ENCODE results near the gene ATP2B3. TPM values are rescaled to one million over a fixed set of nuclear protein-coding genes. Genes with fewer than 3 reads are reported as not detected.

ATP2B3 gene
- total RNA-seq, 1 donor: not detected

DNA sequence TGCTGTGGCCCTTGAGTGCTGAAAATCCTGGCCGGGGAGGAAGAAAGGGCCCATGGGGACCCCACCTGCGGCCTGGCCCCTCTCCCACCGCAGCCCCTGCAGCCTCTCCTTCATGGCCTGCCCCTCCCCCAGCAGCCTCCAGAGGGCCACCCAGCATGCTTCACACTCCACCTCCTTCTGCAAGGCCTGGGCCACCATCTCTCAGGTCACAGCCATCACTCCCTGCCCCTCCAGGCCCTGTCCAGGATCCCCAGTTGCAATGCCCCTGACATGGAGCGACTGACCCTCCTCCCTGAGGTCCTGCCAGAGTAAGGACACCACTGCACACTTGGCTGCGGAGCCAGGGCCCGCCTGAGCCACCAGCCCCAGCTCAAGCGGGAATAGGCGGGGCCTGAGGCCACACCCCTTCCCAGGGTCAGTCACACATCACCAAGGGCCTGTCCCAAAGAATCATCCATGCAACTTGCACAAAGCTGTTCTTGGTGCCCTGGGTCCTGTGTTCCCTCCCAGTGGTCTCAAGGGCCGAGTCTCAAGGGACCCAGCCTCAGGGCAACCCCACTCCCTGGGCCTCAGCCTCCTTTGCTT is 48.6 kb downstream of the ATP2B3 start:
- TF ChIP-seq, protein P1, sequence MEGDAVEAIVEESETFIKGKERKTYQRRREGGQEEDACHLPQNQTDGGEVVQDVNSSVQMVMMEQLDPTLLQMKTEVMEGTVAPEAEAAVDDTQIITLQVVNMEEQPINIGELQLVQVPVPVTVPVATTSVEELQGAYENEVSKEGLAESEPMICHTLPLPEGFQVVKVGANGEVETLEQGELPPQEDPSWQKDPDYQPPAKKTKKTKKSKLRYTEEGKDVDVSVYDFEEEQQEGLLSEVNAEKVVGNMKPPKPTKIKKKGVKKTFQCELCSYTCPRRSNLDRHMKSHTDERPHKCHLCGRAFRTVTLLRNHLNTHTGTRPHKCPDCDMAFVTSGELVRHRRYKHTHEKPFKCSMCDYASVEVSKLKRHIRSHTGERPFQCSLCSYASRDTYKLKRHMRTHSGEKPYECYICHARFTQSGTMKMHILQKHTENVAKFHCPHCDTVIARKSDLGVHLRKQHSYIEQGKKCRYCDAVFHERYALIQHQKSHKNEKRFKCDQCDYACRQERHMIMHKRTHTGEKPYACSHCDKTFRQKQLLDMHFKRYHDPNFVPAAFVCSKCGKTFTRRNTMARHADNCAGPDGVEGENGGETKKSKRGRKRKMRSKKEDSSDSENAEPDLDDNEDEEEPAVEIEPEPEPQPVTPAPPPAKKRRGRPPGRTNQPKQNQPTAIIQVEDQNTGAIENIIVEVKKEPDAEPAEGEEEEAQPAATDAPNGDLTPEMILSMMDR (IDR thresholded peaks at IDR 0.05; ENCODE audit: insufficient read depth, low read depth, low read length): no peak
- H3K4me3 ChIP-seq (ENCODE audit: low read depth, low read length): no peak overlapping the region
- no peak for DNase-seq (ENCODE audit: low read depth)

DNA sequence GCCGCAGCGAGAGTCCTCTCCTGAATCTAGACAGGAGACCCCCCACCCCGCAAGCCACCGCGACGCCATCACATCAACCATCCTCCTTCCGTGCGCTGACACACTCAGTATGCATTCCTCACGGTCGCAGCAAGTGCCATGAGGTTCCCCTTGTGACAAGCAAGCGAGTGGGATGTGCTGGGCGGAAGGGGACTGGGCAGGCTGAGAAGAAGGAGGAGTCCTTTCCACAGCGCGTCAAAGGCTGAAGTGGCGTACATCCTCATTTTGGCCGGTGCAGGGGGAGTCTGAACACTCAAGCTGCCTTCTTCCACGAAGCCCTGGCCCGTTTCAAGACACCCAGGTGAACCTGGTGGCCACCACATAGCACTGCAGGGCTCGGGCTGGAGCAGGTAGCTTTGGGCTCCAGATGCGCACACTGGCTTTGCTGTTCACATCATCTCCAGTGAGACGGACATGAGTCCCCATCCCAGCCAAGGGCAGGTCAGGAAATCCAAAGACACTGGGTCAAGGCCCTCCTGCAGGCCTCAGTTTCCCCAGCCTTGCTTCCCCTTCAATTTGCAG is 51.1 kb downstream of the ATP2B3 start:
- DNase-seq (ENCODE audit: low read depth): no peak
- no peak overlapping the region for H3K4me3 ChIP-seq (ENCODE audit: low read depth, low read length)
- TF ChIP-seq, protein P1 (IDR thresholded peaks at IDR 0.05; ENCODE audit: insufficient read depth, low read depth, low read length): no peak

- no peak for DNase-seq (ENCODE audit: low read depth)
- H3K4me3 ChIP-seq (ENCODE audit: low read depth, low read length): no peak overlapping the region
- TF ChIP-seq, protein P1 (IDR thresholded peaks at IDR 0.05; ENCODE audit: insufficient read depth, low read depth, low read length): no peak
Observed at GRCh38 chrX:153569475-153569874, 52.0 kb downstream of the ATP2B3 start.

DNA sequence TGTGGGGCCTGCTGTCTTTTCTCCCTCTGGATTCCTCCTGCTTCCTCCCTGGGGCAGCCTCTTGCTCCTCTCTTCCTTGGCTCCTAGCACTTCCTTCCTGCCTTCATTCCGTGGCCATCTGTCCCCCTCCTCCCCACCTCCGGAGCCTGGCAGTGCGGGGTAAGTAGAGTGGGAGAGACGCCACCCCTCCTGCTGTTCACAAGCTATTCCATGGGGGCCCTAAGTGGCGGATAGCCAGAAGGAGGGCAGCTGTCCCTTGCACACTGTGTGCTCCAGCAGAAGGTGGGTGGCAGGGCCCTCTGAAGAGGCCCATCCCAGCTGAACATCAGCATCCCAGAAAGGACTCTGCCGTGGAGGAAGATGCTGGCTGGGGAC is 54.1 kb downstream of the ATP2B3 start:
- TF ChIP-seq, protein P1 (IDR thresholded peaks at IDR 0.05; ENCODE audit: insufficient read depth, low read depth, low read length): no peak
- no peak for DNase-seq (ENCODE audit: low read depth)
- H3K4me3 ChIP-seq (ENCODE audit: low read depth, low read length): no peak overlapping the region

- DNase-seq (ENCODE audit: low read depth): no peak
- no peak overlapping the region for H3K4me3 ChIP-seq (ENCODE audit: low read depth, low read length)
- TF ChIP-seq, protein P1 (IDR thresholded peaks at IDR 0.05; ENCODE audit: insufficient read depth, low read depth, low read length): no peak
Observed at GRCh38 chrX:153572601-153573000, 55.2 kb downstream of the ATP2B3 start.

GRCh38 chrX:153573984-153574383 is 56.5 kb downstream of the ATP2B3 start:
- H3K4me3 ChIP-seq (ENCODE audit: low read depth, low read length): no peak overlapping the region
- TF ChIP-seq, protein P1 (IDR thresholded peaks at IDR 0.05; ENCODE audit: insufficient read depth, low read depth, low read length): no peak
- no peak for DNase-seq (ENCODE audit: low read depth)
